HepG2 (cell line): ENCODE measurements around the gene SIT1. TPM values are rescaled to one million over a fixed set of nuclear protein-coding genes. Genes with fewer than 3 reads are reported as not detected.

ENCODE experiments used
- ARID3A ChIP-seq: IDR thresholded peaks from 2 replicates; pipeline ENCODE4 v1.6.1; 2012; ENCODE audit warnings: low read depth, low read length, improper control_type of control experiment
- CREM ChIP-seq, 2 experiments: sonication (generic) in 1 of 2; formaldehyde crosslinking in 1 of 2; IDR thresholded peaks; 2 replicates each; pipeline versions ENCODE4 v1.4.0 to v1.6.1; 2016 to 2020; ENCODE audit warnings: antibody characterized with exemption in 1 of 2, mild to moderate bottlenecking in 1 of 2, missing genetic modification reagents in 1 of 2
- CSRNP2 ChIP-seq: sonication (generic); formaldehyde crosslinking; conservative IDR thresholded peaks from 2 replicates; pipeline ENCODE4 v1.8.0; 2022; ENCODE audit warnings: low read depth, missing genetic modification reagents
- DDIT3 ChIP-seq: sonication (generic); formaldehyde crosslinking; IDR thresholded peaks from 2 replicates; pipeline ENCODE4 v1.4.0; 2020; ENCODE audit warnings: mild to moderate bottlenecking, missing genetic modification reagents
- ELF3 ChIP-seq: IDR thresholded peaks from 2 replicates; pipeline ENCODE4 v1.6.1; 2016; ENCODE audit warnings: missing genetic modification reagents, missing compliant biosample characterization
- HCFC1 ChIP-seq: fragments of 150-350 bp; IDR thresholded peaks from 2 replicates; pipeline ENCODE4 v1.6.1; 2014; ENCODE audit warnings: low read depth, low read length
- HES4 ChIP-seq: sonication (generic); formaldehyde crosslinking; IDR thresholded peaks from 2 replicates; pipeline ENCODE4 v1.9.0; 2021; ENCODE audit warnings: mild to moderate bottlenecking, missing genetic modification reagents, borderline replicate concordance
- KLF9 ChIP-seq: IDR thresholded peaks from 2 replicates; pipeline ENCODE4 v1.6.1; 2016; ENCODE audit warnings: low read depth
- MXD1 ChIP-seq: sonication (generic); formaldehyde crosslinking; IDR thresholded peaks from 2 replicates; pipeline ENCODE4 v1.4.0; 2020; ENCODE audit warnings: mild to moderate bottlenecking, missing genetic modification reagents
- MYC ChIP-seq: sonication (generic); formaldehyde crosslinking; IDR thresholded peaks from 2 replicates; pipeline ENCODE4 v1.9.0; 2021; ENCODE audit warnings: missing genetic modification reagents, borderline replicate concordance
- SNAPC4 ChIP-seq: sonication (generic); formaldehyde crosslinking; IDR thresholded peaks from 2 replicates; pipeline ENCODE4 v1.4.0; 2020; ENCODE audit warnings: mild to moderate bottlenecking, missing genetic modification reagents
- XRCC5 ChIP-seq: fragments of 200-400 bp; formaldehyde crosslinking; optimal IDR thresholded peaks from 2 replicates; pipeline ENCODE3; 2017; ENCODE audit warnings: mild to moderate bottlenecking, low read length
- ZNF609 ChIP-seq: sonication (generic); formaldehyde crosslinking; IDR thresholded peaks from 2 replicates; pipeline ENCODE4 v1.4.0; 2020; ENCODE audit warnings: mild to moderate bottlenecking, missing genetic modification reagents, borderline replicate concordance
- polyA plus RNA-seq, 8 experiments: library from polyadenylated mRNA; depleted of rRNA in 3 of 8; stranded (reverse) in 7 of 8; unstranded in 1 of 8; fragments of >200 nt; fragmentation: Illumina TruSeq in 4 of 8; extraction: Trizol in 4 of 8; gene quantifications; 2 replicates each; pipeline versions ENCODE4 v1.2.1 to v1.2.3, GENCODE V29; 2011 to 2016; ENCODE audit warnings: low read depth in 4 of 8, missing spikeins in 1 of 8, mixed read lengths in 1 of 8; ENCODE audit not compliant: insufficient read depth in 1 of 8
- total RNA-seq, 5 experiments: library from RNA; depleted of rRNA; stranded (reverse); fragments of >200 nt; fragmentation: Illumina TruSeq; extraction: Trizol; gene quantifications; 2 replicates each; pipeline ENCODE4 v1.2.3, GENCODE V29; 2016; ENCODE audit warnings: low read depth in 1 of 5

The SIT1 gene
- total and polyA plus RNA-seq, 2 of the 13 experiments (the other 11 are each of a cell fraction or from before 2014, with no cell fraction given), result 0.09 to 6.7 TPM

- TF ChIP-seq XRCC5 (no peak), SNAPC4 (CRISPR knock-in tag) (0 out of 2 replicates have a peak, but pooled peaks have one; percentile 4), HES4 (CRISPR knock-in tag) (no peak), ZNF609 (CRISPR knock-in tag) (no peak), DDIT3 (CRISPR knock-in tag) (no peak), CREM (IDR thresholded peaks at IDR 0.05) (no peak), CREM (CRISPR knock-in tag; IDR thresholded peaks at IDR 0.05) (no peak), ARID3A (no peak), MXD1 (CRISPR knock-in tag) (no peak), KLF9 (CRISPR knock-in tag) (peak; percentile 97; the same call in 1 of the 2 replicates), MYC (CRISPR knock-in tag) (peak; percentile 65; the same call in 1 of the 2 replicates), HCFC1 (peak; percentile 4; the same call in 1 of the 2 replicates), ELF3 (no peak), CSRNP2 (CRISPR knock-in tag) (no peak)
Measured at GRCh38 chr9:35604578-35605350, 46.0 kb downstream of the SIT1 start, which contains the start of gene TESK1 (continued).
